22Rv1 (cell line): ENCODE data around the gene RAD51.

Source experiments
- CTCF ChIP-seq: fragments of 450-650 bp; IDR thresholded peaks from 2 replicates; pipeline ENCODE4 v1.5.1; 2017; ENCODE audit warnings: mild to moderate bottlenecking
- ZFX ChIP-seq: fragments of 450-650 bp; IDR thresholded peaks from 2 replicates; pipeline ENCODE4 v1.6.1; 2017; ENCODE audit warnings: antibody characterized with exemption, borderline replicate concordance

DNA sequence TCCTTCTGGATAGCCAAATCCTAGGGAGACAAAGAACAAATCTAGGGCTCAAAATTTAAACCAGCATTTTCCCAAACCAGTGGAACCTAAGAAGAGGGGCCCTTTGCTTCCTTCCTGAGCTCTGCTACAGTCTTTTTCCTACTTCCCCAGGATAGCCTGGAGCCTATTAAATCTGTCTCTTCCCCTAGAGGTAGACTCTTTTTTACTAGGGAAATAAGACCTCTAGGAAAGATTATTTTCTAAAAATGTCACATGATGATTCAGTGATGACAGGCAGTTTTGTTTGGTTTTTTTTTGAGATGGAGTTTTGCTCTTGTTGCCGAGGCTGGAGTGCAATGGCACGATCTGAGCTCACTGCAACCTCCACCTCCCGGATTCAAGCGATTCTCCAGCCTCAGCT lies 41.6 kb downstream of the RAD51 start:
- TF ChIP-seq CTCF (no peak), ZFX (no peak)
